IMR-90 (cell line): ENCODE data around the gene DCDC2B. TPM values are rescaled to one million over a fixed set of nuclear protein-coding genes. Genes with fewer than 3 reads are reported as not detected.

Experiments used
- ATAC-seq: fragments of 200-7000 bp; cut with Tn5 transposase; 2 replicates; pipeline ENCODE4 v1.9.1; 2020; ENCODE audit warnings: low read depth, mild to moderate bottlenecking, moderate library complexity
- BruUV-seq: library from RNA; stranded (reverse); fragments of 400-500 nt; replicated peaks from 2 replicates; lab custom pipeline; 2021; lab: Mats Ljungman, UMichigan
- CTCF ChIA-PET: fragments of 300-600 bp; formaldehyde crosslinking; extraction: SDS; loops from one replicate; lab custom pipeline; 2021; ENCODE audit warnings: antibody characterized with exemption; lab: Yijun Ruan, JAX
- POLR2A ChIA-PET: fragments of 300-600 bp; sonication (Branson Sonifier 250); formaldehyde crosslinking; loops from one replicate; lab custom pipeline; 2022; ENCODE audit warnings: antibody characterized with exemption; ENCODE audit not compliant: unreplicated experiment; lab: Charles Lee
- DNase-seq: peaks from one replicate; pipeline ENCODE4 v3.0.0; 2013
- H2AFZ ChIP-seq: replicated peaks from 2 replicates; pipeline ENCODE3; 2013; ENCODE audit warnings: low read length, mild to moderate bottlenecking; ENCODE audit not compliant: poor library complexity
- H2AK5ac ChIP-seq: 2 replicates; pipeline ENCODE4 v1.6.1; 2013; ENCODE audit warnings: low read depth, low read length, inconsistent platforms
- H2AK9ac ChIP-seq: replicated peaks from 2 replicates; pipeline ENCODE3; 2013; ENCODE audit warnings: mild to moderate bottlenecking, low read depth, low read length, moderate library complexity; ENCODE audit not compliant: poor library complexity
- H2BK120ac ChIP-seq: 2 replicates; pipeline ENCODE4 v1.6.1; 2013; ENCODE audit warnings: low read depth, low read length, inconsistent platforms
- H2BK15ac ChIP-seq: 3 replicates; pipeline ENCODE4 v1.6.1; 2013; ENCODE audit warnings: low read depth, low read length, inconsistent platforms
- H2BK20ac ChIP-seq: 2 replicates; pipeline ENCODE4 v1.6.1; 2013; ENCODE audit warnings: low read depth, mild to moderate bottlenecking, inconsistent platforms, low read length, moderate library complexity
- H2BK5ac ChIP-seq: 2 replicates; pipeline ENCODE4 v1.6.1; 2013; ENCODE audit warnings: mild to moderate bottlenecking, low read depth, low read length, inconsistent platforms; ENCODE audit not compliant: poor library complexity, severe bottlenecking
- H3K14ac ChIP-seq: replicated peaks from 2 replicates; pipeline ENCODE4 v1.6.1; 2013; ENCODE audit warnings: low read depth, low read length, inconsistent platforms
- H3K18ac ChIP-seq: 2 replicates; pipeline ENCODE4 v1.6.1; 2013; ENCODE audit warnings: low read depth, low read length, control low read depth
- H3K23ac ChIP-seq: 2 replicates; pipeline ENCODE4 v1.6.1; 2013; ENCODE audit warnings: low read depth, low read length, inconsistent platforms
- H3K27ac ChIP-seq: 2 replicates; pipeline ENCODE4 v1.5.1; 2013; ENCODE audit warnings: mild to moderate bottlenecking, control low read depth, low read length; ENCODE audit not compliant: insufficient read depth
- H3K27me3 ChIP-seq: 2 replicates; pipeline ENCODE4 v1.6.1; 2013; ENCODE audit warnings: low read length; ENCODE audit not compliant: control insufficient read depth, insufficient read depth
- H3K36me3 ChIP-seq: 2 replicates; pipeline ENCODE4 v1.6.1; 2013; ENCODE audit warnings: low read length, mixed read lengths; ENCODE audit not compliant: control insufficient read depth, insufficient read depth
- H3K4ac ChIP-seq: 2 replicates; pipeline ENCODE4 v1.6.1; 2013; ENCODE audit warnings: low read depth, low read length, inconsistent platforms
- H3K4me1 ChIP-seq: 2 replicates; pipeline ENCODE4 v1.6.1; 2013; ENCODE audit warnings: low read length, mixed read lengths; ENCODE audit not compliant: control insufficient read depth, insufficient read depth
- H3K4me2 ChIP-seq: 2 replicates; pipeline ENCODE4 v1.6.1; 2013; ENCODE audit warnings: low read depth, mild to moderate bottlenecking, control low read depth, low read length, moderate library complexity
- H3K4me3 ChIP-seq: 2 replicates; pipeline ENCODE4 v1.5.1; 2013; ENCODE audit warnings: low read depth, mild to moderate bottlenecking, control low read depth, low read length, moderate library complexity; ENCODE audit not compliant: insufficient read depth
- H3K56ac ChIP-seq: 2 replicates; pipeline ENCODE4 v1.6.1; 2013; ENCODE audit warnings: low read length, inconsistent platforms; ENCODE audit not compliant: insufficient read depth; ENCODE audit errors: extremely low read depth
- H3K79me1 ChIP-seq, 2 experiments: 2 replicates each; pipeline ENCODE4 v1.6.1; 2013; ENCODE audit warnings: low read length in 2 of 2, inconsistent platforms in 1 of 2, low read depth in 1 of 2
- H3K9ac ChIP-seq: 2 replicates; pipeline ENCODE4 v1.6.1; 2013; ENCODE audit warnings: low read depth, low read length, control low read depth
- H3K9me1 ChIP-seq: 2 replicates; pipeline ENCODE4 v1.6.1; 2013; ENCODE audit warnings: low read length, inconsistent platforms; ENCODE audit not compliant: insufficient read depth
- H3K9me3 ChIP-seq: 2 replicates; pipeline ENCODE4 v1.6.1; 2013; ENCODE audit warnings: low read length; ENCODE audit not compliant: control insufficient read depth, insufficient read depth
- H4K20me1 ChIP-seq: 2 replicates; pipeline ENCODE4 v1.6.1; 2013; ENCODE audit warnings: low read length, inconsistent platforms; ENCODE audit not compliant: insufficient read depth
- H4K5ac ChIP-seq: 2 replicates; pipeline ENCODE4 v1.6.1; 2013; ENCODE audit warnings: mild to moderate bottlenecking, low read depth, low read length, control low read depth
- H4K8ac ChIP-seq, 2 experiments: 2 replicates each; pipeline ENCODE4 v1.6.1; 2013; ENCODE audit warnings: low read depth in 2 of 2, low read length in 2 of 2, control low read depth in 1 of 2, inconsistent platforms in 1 of 2
- H4K91ac ChIP-seq: 2 replicates; pipeline ENCODE4 v1.6.1; 2013; ENCODE audit warnings: low read depth, low read length, inconsistent platforms; ENCODE audit not compliant: insufficient read depth
- ELK1 ChIP-seq: fragments of 150-350 bp; IDR thresholded peaks from 2 replicates; pipeline ENCODE4 v1.6.1; 2016; ENCODE audit warnings: low read depth, mild to moderate bottlenecking, low read length, moderate library complexity, borderline replicate concordance
- FOS ChIP-seq: fragments of 150-350 bp; IDR thresholded peaks from 2 replicates; pipeline ENCODE4 v1.6.1; 2016; ENCODE audit warnings: low read depth, low read length
- MAFK ChIP-seq: IDR thresholded peaks from 2 replicates; pipeline ENCODE4 v1.6.1; 2012; ENCODE audit warnings: low read depth, low read length, improper control_type of control experiment
- MAZ ChIP-seq: IDR thresholded peaks from 2 replicates; pipeline ENCODE4 v1.6.1; 2012; ENCODE audit warnings: low read depth, mild to moderate bottlenecking, low read length, improper control_type of control experiment, moderate library complexity, borderline replicate concordance
- MXI1 ChIP-seq: IDR thresholded peaks from 2 replicates; pipeline ENCODE4 v1.6.1; 2012; ENCODE audit warnings: low read depth, mild to moderate bottlenecking, low read length, moderate library complexity, borderline replicate concordance
- NFE2L2 ChIP-seq: fragments of 150-350 bp; IDR thresholded peaks from 2 replicates; pipeline ENCODE4 v1.6.1; 2016; ENCODE audit warnings: low read depth, mild to moderate bottlenecking, low read length
- POLR2A ChIP-seq: IDR thresholded peaks from 2 replicates; pipeline ENCODE4 v1.6.1; 2012; ENCODE audit warnings: mild to moderate bottlenecking, low read depth, low read length
- RAD21 ChIP-seq: IDR thresholded peaks from 2 replicates; pipeline ENCODE4 v1.6.1; 2012; ENCODE audit warnings: low read length, improper control_type of control experiment
- RFX5 ChIP-seq: IDR thresholded peaks from 2 replicates; pipeline ENCODE4 v1.8.0; 2012; ENCODE audit warnings: low read depth, mild to moderate bottlenecking, low read length, moderate library complexity
- WGBS, 2 experiments: methylation state at CpG; one replicate each; pipeline versions ENCODE4 v1.1.5 to v1.1.7; 2013; ENCODE audit warnings: missing lambda C conversion rate in 2 of 2; ENCODE audit not compliant: insufficient read length in 1 of 2; ENCODE audit errors: extremely low coverage in 2 of 2; 5-methylcytosine and 5-hydroxymethylcytosine counted together
- dilution Hi-C: fragments of 300-500 bp; cut with HindIII; formaldehyde crosslinking; loops from one replicate; pipeline ENCODE4 v1.14.3; 2018; ENCODE audit warnings: low sequenced_read_pairs; ENCODE audit not compliant: unreplicated experiment
- in situ Hi-C: fragments of 300-500 bp; cut with MboI; formaldehyde crosslinking; loops from 3 replicates; pipeline ENCODE4 v1.14.3; 2019; ENCODE audit warnings: low sequenced_read_pairs, inconsistent platforms, mixed read lengths
- intact Hi-C: fragments of 100-400 bp; cut with micrococcal nuclease; formaldehyde crosslinking; loops from 2 replicates; pipeline ENCODE4 v1.10.0; 2022
- polyA plus RNA-seq, 3 experiments: library from polyadenylated mRNA; depleted of rRNA; stranded (reverse); fragments of >200 nt; gene quantifications; 2 replicates each; pipeline ENCODE4 v1.2.3, GENCODE V29; 2012; ENCODE audit warnings: low replicate concordance in 1 of 3
- total RNA-seq: library from RNA; depleted of rRNA; stranded (reverse); fragments of >200 nt; gene quantifications from 2 replicates; pipeline ENCODE4 v1.2.3, GENCODE V29; 2012

Gene DCDC2B
- total and polyA plus RNA-seq, 2 of the 4 experiments (the other 2 are of a cell fraction) = not detected

GRCh38 chr1:32208891-32209328, at the start of gene DCDC2B (continued):
- TF ChIP-seq MXI1 = no peak

GRCh38 chr1:32159189-32159588, 49.7 kb upstream of the DCDC2B start:
- Histone ChIP-seq H3K27ac (no peak overlapping the region), H4K8ac (no peak overlapping the region), H3K27me3 (no peaks in the 10 kb centered on the region), H3K9me3 (no peaks in the 10 kb centered on the region), H2AK5ac (no peak overlapping the region), H3K79me1 (peaks cover 17 to 43% of the 10 kb centered on the region in 2 experiments), H3K23ac (no peak overlapping the region), H3K4me3 (no peak overlapping the region), H3K4ac (no peak overlapping the region), H2BK15ac (no peak overlapping the region), H4K91ac (no peak overlapping the region), H3K4me2 (no peak overlapping the region), H3K9me1 (peaks cover 3% of the 10 kb centered on the region; the same call in 1 of the 2 replicates), H2AFZ (no peak overlapping the region), H2BK20ac (no peak overlapping the region), H3K9ac (no peak overlapping the region), H2BK5ac (no peak overlapping the region), H4K5ac (no peak overlapping the region), H3K18ac (no peak overlapping the region), H3K4me1 (no peaks in the 10 kb centered on the region), H3K14ac (no peak overlapping the region), H3K56ac (no peak overlapping the region), H2BK120ac (no peak overlapping the region), H2AK9ac (no peak overlapping the region), H4K20me1 (no peaks in the 10 kb centered on the region), H3K36me3 (peaks cover 51% of the 10 kb centered on the region)
- intact Hi-C loops (no loop called here), dilution Hi-C loops (no loop called here), in situ Hi-C loops (no loop called here)
- CTCF ChIA-PET = no interaction called here
- WGBS, 2 experiments = 100% methylated on average over 1 of the region's 3 CpGs; no CpG with 5 or more reads in 1 of the 2 experiments
- no TSS peak for BruUV-seq
- ATAC-seq (no peak), DNase-seq (no peak)
- POLR2A ChIA-PET = no interaction called here
- no peak for TF ChIP-seq ELK1
- no peak for TF ChIP-seq FOS
- no peak for TF ChIP-seq MAZ
- no peak for TF ChIP-seq RFX5
- no peak for TF ChIP-seq RAD21
- TF ChIP-seq NFE2L2 = no peak
- no peak for TF ChIP-seq POLR2A
- TF ChIP-seq MXI1 = no peak
- no peak for TF ChIP-seq MAFK
